Measurements from ENCODE around the gene OAS1.
"Not testable (repeated sequence)": the region's sequence is repeated elsewhere in the genome, so short reads cannot be mapped to it uniquely, and the experiment has no call there.

Gene OAS1

DNA sequence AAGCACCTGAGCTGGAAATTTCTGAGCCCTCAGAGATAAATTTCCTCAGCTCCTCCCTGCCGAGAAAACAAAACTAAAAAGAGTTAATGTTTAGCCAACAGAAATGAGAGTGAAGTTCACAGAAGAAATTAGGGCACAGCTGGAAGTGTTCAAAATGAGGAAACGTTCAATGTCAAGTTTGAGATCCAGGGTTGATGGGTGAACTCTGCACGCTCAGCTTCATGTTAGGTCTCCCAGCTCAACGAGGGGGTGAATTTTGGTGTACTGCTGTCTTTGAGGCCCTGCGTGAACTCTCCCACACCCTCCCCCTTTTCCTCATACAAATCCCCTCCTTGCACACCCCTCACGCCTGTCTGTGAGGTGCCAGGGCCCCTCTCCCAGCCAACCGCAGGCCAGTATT is 18.2 kb downstream of the OAS1 start:
- peaks cover 29% of the 10 kb centered on the region for H3K36me3 ChIP-seq (replicated peaks; ENCODE audit: low read depth, low read length)
- H3K4me3 ChIP-seq (ENCODE audit: low read length): peak overlapping the region; percentile 43
- H3K4me2 ChIP-seq (ENCODE audit: low read length): peak overlapping the region; percentile 73
- H3K79me2 ChIP-seq (ENCODE audit: low read length): no peaks in the 10 kb centered on the region
- H3K27me3 ChIP-seq (ENCODE audit: low read depth, low read length): 0 out of 2 replicates have a peak, but pooled peaks cover 6% of the 10 kb centered on the region
- H2AFZ ChIP-seq (ENCODE audit: low read depth, low read length): no peak overlapping the region
- peak overlapping the region; percentile 84 for H3K27ac ChIP-seq (ENCODE audit: low read length)
- peaks cover 41% of the 10 kb centered on the region for H3K4me1 ChIP-seq (ENCODE audit: low read length)
- no peak for TF ChIP-seq EZH2phosphoT487 (IDR thresholded peaks at IDR 0.05; ENCODE audit: low read depth)
- TF ChIP-seq, protein P1, sequence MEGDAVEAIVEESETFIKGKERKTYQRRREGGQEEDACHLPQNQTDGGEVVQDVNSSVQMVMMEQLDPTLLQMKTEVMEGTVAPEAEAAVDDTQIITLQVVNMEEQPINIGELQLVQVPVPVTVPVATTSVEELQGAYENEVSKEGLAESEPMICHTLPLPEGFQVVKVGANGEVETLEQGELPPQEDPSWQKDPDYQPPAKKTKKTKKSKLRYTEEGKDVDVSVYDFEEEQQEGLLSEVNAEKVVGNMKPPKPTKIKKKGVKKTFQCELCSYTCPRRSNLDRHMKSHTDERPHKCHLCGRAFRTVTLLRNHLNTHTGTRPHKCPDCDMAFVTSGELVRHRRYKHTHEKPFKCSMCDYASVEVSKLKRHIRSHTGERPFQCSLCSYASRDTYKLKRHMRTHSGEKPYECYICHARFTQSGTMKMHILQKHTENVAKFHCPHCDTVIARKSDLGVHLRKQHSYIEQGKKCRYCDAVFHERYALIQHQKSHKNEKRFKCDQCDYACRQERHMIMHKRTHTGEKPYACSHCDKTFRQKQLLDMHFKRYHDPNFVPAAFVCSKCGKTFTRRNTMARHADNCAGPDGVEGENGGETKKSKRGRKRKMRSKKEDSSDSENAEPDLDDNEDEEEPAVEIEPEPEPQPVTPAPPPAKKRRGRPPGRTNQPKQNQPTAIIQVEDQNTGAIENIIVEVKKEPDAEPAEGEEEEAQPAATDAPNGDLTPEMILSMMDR (IDR thresholded peaks at IDR 0.05; ENCODE audit: low read depth, low read length): no peak
- H3K9me3 ChIP-seq (ENCODE audit: insufficient read depth, low read length): no peaks in the 10 kb centered on the region
- H4K20me1 ChIP-seq (ENCODE audit: insufficient read depth, low read length): no peaks in the 10 kb centered on the region
- H3K9ac ChIP-seq (ENCODE audit: low read length): peak overlapping the region; percentile 55

DNA sequence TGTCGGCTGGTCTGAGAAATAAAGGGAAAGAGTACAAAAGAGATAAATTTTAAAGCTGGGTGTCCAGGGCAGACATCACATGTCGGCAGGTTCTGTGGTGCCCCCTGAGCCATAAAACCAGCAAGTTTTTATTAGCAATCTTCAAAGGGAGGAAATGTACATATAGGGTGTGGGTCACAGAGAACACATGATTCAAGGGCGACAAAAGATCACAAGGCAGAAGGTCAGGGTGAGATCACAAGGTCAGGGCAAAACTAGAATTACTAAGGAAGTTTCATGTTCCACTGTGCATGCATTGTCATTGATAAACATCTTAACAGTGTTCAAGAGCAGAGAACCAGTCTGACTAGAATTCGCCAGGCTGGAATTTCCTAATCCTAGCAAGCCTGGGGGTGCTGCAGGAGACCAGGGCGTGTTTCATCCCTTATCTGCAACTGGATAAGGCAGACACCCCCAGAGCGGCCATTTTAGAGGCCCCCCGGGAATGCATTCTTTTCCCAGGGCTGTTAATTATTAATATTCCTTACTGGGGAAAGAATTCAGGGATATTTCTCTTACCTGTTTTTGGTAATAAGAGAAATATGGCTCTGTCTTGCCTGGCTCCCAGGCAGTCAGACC is 19.8 kb downstream of the OAS1 start:
- not testable (repeated sequence) for H3K9me3 ChIP-seq (ENCODE audit: insufficient read depth, low read length); H3K27me3 ChIP-seq (ENCODE audit: low read depth, low read length); H3K79me2 ChIP-seq (ENCODE audit: low read length); H2AFZ ChIP-seq (ENCODE audit: low read depth, low read length); H4K20me1 ChIP-seq (ENCODE audit: insufficient read depth, low read length); H3K9ac ChIP-seq (ENCODE audit: low read length)
- Histone ChIP-seq H3K4me1 (ENCODE audit: low read length) (peaks cover 41% of the 10 kb centered on the region), H3K27ac (ENCODE audit: low read length) (peak overlapping the region; percentile 84), H3K4me2 (ENCODE audit: low read length) (peak overlapping the region; percentile 73), H3K4me3 (ENCODE audit: low read length) (peak overlapping the region; percentile 11; the same call in 1 of the 2 replicates), H3K36me3 (replicated peaks; ENCODE audit: low read depth, low read length) (peaks cover 20% of the 10 kb centered on the region)

DNA sequence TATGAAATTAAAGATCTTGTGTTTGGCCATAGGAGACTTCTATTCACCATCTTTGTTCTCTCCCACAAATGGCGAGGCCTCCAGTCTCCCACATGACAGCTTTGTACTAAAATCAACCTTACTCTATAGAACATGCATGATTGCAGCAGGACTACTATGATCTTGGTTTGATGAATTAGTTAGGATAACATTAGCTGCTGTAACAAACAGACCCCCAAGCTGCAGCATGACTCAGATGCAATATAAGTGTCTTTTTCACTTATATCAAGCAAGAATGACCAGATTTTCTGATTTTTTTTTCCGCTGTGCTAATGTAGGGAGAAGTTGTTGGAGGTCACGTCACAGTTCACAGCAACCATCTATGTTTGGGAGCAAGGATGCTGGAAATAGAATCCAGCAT is 20.7 kb downstream of the OAS1 start:
- Histone ChIP-seq H3K4me3 (ENCODE audit: low read length) (no peak overlapping the region), H3K4me2 (ENCODE audit: low read length) (no peak overlapping the region), H3K9ac (ENCODE audit: low read length) (no peak overlapping the region), H3K4me1 (ENCODE audit: low read length) (peaks cover 41% of the 10 kb centered on the region), H3K9me3 (ENCODE audit: insufficient read depth, low read length) (no peaks in the 10 kb centered on the region), H3K79me2 (ENCODE audit: low read length) (no peaks in the 10 kb centered on the region), H2AFZ (ENCODE audit: low read depth, low read length) (no peak overlapping the region), H3K27me3 (ENCODE audit: low read depth, low read length) (0 out of 2 replicates have a peak, but pooled peaks cover 6% of the 10 kb centered on the region), H3K36me3 (replicated peaks; ENCODE audit: low read depth, low read length) (peaks cover 19% of the 10 kb centered on the region), H3K27ac (ENCODE audit: low read length) (no peak overlapping the region), H4K20me1 (ENCODE audit: insufficient read depth, low read length) (no peaks in the 10 kb centered on the region)
- TF ChIP-seq, protein P1 (IDR thresholded peaks at IDR 0.05; ENCODE audit: low read depth, low read length): no peak
- no peak for TF ChIP-seq EZH2phosphoT487 (IDR thresholded peaks at IDR 0.05; ENCODE audit: low read depth)

DNA sequence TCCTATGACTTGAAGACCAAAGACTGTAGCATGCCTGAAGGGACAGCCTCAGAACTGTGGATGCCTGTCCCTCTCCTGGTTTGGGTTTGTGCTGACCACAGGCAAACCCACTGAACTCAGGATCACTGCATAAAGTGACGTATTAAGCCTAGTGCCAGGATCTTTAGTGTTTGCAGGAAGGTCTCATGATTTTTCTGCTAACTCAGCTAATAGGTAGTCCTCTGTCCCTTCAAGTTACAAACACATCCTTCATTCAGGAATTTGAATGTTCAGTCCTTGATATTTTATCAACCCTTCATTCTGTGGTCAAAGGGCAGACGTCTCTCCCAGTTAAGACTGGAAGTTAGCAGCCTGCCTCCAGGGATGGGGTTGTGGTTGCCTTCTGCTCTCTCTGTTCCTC is 21.2 kb downstream of the OAS1 start:
- no peak overlapping the region for H3K9ac ChIP-seq (ENCODE audit: low read length)
- peaks cover 41% of the 10 kb centered on the region for H3K4me1 ChIP-seq (ENCODE audit: low read length)
- no peaks in the 10 kb centered on the region for H3K9me3 ChIP-seq (ENCODE audit: insufficient read depth, low read length)
- peaks cover 15% of the 10 kb centered on the region for H3K36me3 ChIP-seq (replicated peaks; ENCODE audit: low read depth, low read length)
- no peak overlapping the region for H3K27ac ChIP-seq (ENCODE audit: low read length)
- H3K4me3 ChIP-seq (ENCODE audit: low read length): no peak overlapping the region
- no peaks in the 10 kb centered on the region for H3K79me2 ChIP-seq (ENCODE audit: low read length)
- no peak overlapping the region for H3K4me2 ChIP-seq (ENCODE audit: low read length)
- no peaks in the 10 kb centered on the region for H4K20me1 ChIP-seq (ENCODE audit: insufficient read depth, low read length)
- H2AFZ ChIP-seq (ENCODE audit: low read depth, low read length): no peak overlapping the region
- 0 out of 2 replicates have a peak, but pooled peaks cover 6% of the 10 kb centered on the region for H3K27me3 ChIP-seq (ENCODE audit: low read depth, low read length)
- no peak for TF ChIP-seq EZH2phosphoT487 (IDR thresholded peaks at IDR 0.05; ENCODE audit: low read depth)
- TF ChIP-seq, protein P1 (IDR thresholded peaks at IDR 0.05; ENCODE audit: low read depth, low read length): no peak

Measured in OCI-LY3 (cell line).